Measurements from ENCODE around the gene FAM43A. TPM values are rescaled to one million over a fixed set of nuclear protein-coding genes. Genes with fewer than 3 reads are reported as not detected.

FAM43A gene
- polyA plus RNA-seq, 1 donor (not counting 4 experiments of a cell fraction or from before 2014, with no cell fraction given): 1.1 TPM

GRCh38 chr3:194725346-194725745 lies 39.7 kb downstream of the FAM43A start:
- no peaks in the 10 kb centered on the region for H3K9me1 ChIP-seq (ENCODE audit: control insufficient read depth, extremely low read depth, insufficient read depth, low read length)
- peaks cover 7% of the 10 kb centered on the region for H3K4me1 ChIP-seq (ENCODE audit: control insufficient read depth, extremely low read depth, insufficient read depth, low read length)
- no peak overlapping the region for H3K4me3 ChIP-seq (ENCODE audit: control insufficient read depth in 2 of 3, extremely low read depth in 1 of 3, insufficient read depth in 2 of 3, low read depth in 1 of 3, low read length in 3 of 3)
- H3K4me2 ChIP-seq (ENCODE audit: control insufficient read depth, extremely low read depth, insufficient read depth, low read depth, low read length): no peak overlapping the region
- H4K20me1 ChIP-seq (ENCODE audit: control insufficient read depth, extremely low read depth, insufficient read depth, low read length): no peaks in the 10 kb centered on the region
- no peak overlapping the region for H2AFZ ChIP-seq (ENCODE audit: control insufficient read depth, low read length)
- no peaks in the 10 kb centered on the region for H3K9me3 ChIP-seq (ENCODE audit: control insufficient read depth, low read depth, low read length)
- no peak for TF ChIP-seq EZH2 (IDR thresholded peaks at IDR 0.05; ENCODE audit: low read length)
- no peak for TF ChIP-seq CTCF (optimal IDR thresholded peaks at IDR 0.05 in 1 of 3, IDR thresholded peaks at IDR 0.05 in 1 of 3, conservative IDR thresholded peaks at IDR 0.05 in 1 of 3; ENCODE audit: extremely low read depth in 1 of 3, insufficient read depth in 2 of 3, low read length in 3 of 3)
- no peak overlapping the region for H3K27ac ChIP-seq (ENCODE audit: control insufficient read depth, insufficient read depth, low read length)
- DNase-seq (ENCODE audit: low read depth, low spot score) (no peak), FAIRE-seq (no peak)
- H3K79me2 ChIP-seq (ENCODE audit: control insufficient read depth, insufficient read depth, low read length): no peaks in the 10 kb centered on the region
- no peaks in the 10 kb centered on the region for H3K27me3 ChIP-seq (ENCODE audit: control insufficient read depth, extremely low read depth, insufficient read depth, low read length)
- H3K9ac ChIP-seq (ENCODE audit: control insufficient read depth, extremely low read depth, insufficient read depth, low read length): no peak overlapping the region
- dilution Hi-C loops (cut with MboI; ENCODE audit: extremely low pct_ligation_motif_present, low sequenced_read_pairs): no loop called here
- no peaks in the 10 kb centered on the region for H3K36me3 ChIP-seq (ENCODE audit: control insufficient read depth in 2 of 2, extremely low read depth in 1 of 2, insufficient read depth in 2 of 2, low read length in 2 of 2)

- Histone ChIP-seq H3K4me1 (ENCODE audit: control insufficient read depth, extremely low read depth, insufficient read depth, low read length) (peaks cover 7% of the 10 kb centered on the region), H3K27me3 (ENCODE audit: control insufficient read depth, extremely low read depth, insufficient read depth, low read length) (no peaks in the 10 kb centered on the region), H2AFZ (ENCODE audit: control insufficient read depth, low read length) (no peak overlapping the region), H3K36me3 (ENCODE audit: control insufficient read depth in 2 of 2, extremely low read depth in 1 of 2, insufficient read depth in 2 of 2, low read length in 2 of 2) (no peaks in the 10 kb centered on the region), H4K20me1 (ENCODE audit: control insufficient read depth, extremely low read depth, insufficient read depth, low read length) (no peaks in the 10 kb centered on the region), H3K27ac (ENCODE audit: control insufficient read depth, insufficient read depth, low read length) (no peak overlapping the region), H3K9ac (ENCODE audit: control insufficient read depth, extremely low read depth, insufficient read depth, low read length) (no peak overlapping the region), H3K79me2 (ENCODE audit: control insufficient read depth, insufficient read depth, low read length) (no peaks in the 10 kb centered on the region), H3K9me3 (ENCODE audit: control insufficient read depth, low read depth, low read length) (no peaks in the 10 kb centered on the region), H3K9me1 (ENCODE audit: control insufficient read depth, extremely low read depth, insufficient read depth, low read length) (no peaks in the 10 kb centered on the region), H3K4me3 (ENCODE audit: control insufficient read depth in 2 of 3, extremely low read depth in 1 of 3, insufficient read depth in 2 of 3, low read depth in 1 of 3, low read length in 3 of 3) (no peak overlapping the region), H3K4me2 (ENCODE audit: control insufficient read depth, extremely low read depth, insufficient read depth, low read depth, low read length) (no peak overlapping the region)
- FAIRE-seq (no peak), DNase-seq (ENCODE audit: low read depth, low spot score) (no peak)
- TF ChIP-seq EZH2 (IDR thresholded peaks at IDR 0.05; ENCODE audit: low read length): no peak
- no peak for TF ChIP-seq CTCF (optimal IDR thresholded peaks at IDR 0.05 in 1 of 3, IDR thresholded peaks at IDR 0.05 in 1 of 3, conservative IDR thresholded peaks at IDR 0.05 in 1 of 3; ENCODE audit: extremely low read depth in 1 of 3, insufficient read depth in 2 of 3, low read length in 3 of 3)
- dilution Hi-C loops (cut with MboI; ENCODE audit: extremely low pct_ligation_motif_present, low sequenced_read_pairs): no loop called here
Observed at GRCh38 chr3:194727435-194728128, 41.9 kb downstream of the FAM43A start.

Data from keratinocyte (primary cell).